ENCODE data around the gene SAP30BP.

DNA sequence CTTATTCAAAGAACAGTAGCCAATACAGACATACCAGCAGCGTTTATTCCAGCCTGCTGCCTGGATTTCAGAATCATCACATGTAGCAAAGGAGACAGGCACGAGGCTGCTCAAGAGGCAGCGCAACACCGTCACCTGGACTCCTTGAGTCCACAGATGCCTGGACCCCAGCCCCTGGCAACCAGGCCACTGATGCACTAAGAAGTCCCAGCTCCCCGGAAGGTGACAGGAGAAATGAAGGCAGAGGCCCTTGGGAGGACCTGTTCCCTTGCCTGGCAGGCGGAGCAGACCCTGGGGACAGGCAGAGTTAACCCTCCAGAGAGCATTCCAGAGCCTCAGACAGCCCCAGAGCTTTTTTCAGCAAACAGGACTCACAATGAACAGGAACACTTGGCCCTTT, 17.5 kb upstream of the SAP30BP start:
- TF ChIP-seq EZH2phosphoT487 (IDR thresholded peaks at IDR 0.05; ENCODE audit: borderline replicate concordance) (no peak), CTCF (IDR thresholded peaks at IDR 0.05 in 2 of 3, conservative IDR thresholded peaks at IDR 0.05 in 1 of 3; ENCODE audit: borderline replicate concordance in 1 of 3, insufficient read depth in 1 of 3, low read depth in 2 of 3, low read length in 2 of 3) (no peak), EZH2 (IDR thresholded peaks at IDR 0.05) (no peak), POLR2A (IDR thresholded peaks at IDR 0.05; ENCODE audit: borderline replicate concordance, extremely low read depth, insufficient read depth, insufficient read length) (no peak), EGR1 (IDR thresholded peaks at IDR 0.05; ENCODE audit: low read depth) (no peak), POLR2AphosphoS5 (IDR thresholded peaks at IDR 0.05; ENCODE audit: low read depth, low read length) (no peak), YY1 (IDR thresholded peaks at IDR 0.05; ENCODE audit: extremely low read depth, insufficient replicate concordance, low read depth, low read length) (no peak), SRF (IDR thresholded peaks at IDR 0.05; ENCODE audit: low read depth) (no peak), REST (IDR thresholded peaks at IDR 0.05; ENCODE audit: low read depth) (no peak)
- TF ChIP-seq, protein P1, sequence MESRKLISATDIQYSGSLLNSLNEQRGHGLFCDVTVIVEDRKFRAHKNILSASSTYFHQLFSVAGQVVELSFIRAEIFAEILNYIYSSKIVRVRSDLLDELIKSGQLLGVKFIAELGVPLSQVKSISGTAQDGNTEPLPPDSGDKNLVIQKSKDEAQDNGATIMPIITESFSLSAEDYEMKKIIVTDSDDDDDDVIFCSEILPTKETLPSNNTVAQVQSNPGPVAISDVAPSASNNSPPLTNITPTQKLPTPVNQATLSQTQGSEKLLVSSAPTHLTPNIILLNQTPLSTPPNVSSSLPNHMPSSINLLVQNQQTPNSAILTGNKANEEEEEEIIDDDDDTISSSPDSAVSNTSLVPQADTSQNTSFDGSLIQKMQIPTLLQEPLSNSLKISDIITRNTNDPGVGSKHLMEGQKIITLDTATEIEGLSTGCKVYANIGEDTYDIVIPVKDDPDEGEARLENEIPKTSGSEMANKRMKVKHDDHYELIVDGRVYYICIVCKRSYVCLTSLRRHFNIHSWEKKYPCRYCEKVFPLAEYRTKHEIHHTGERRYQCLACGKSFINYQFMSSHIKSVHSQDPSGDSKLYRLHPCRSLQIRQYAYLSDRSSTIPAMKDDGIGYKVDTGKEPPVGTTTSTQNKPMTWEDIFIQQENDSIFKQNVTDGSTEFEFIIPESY (IDR thresholded peaks at IDR 0.05; ENCODE audit: extremely low read depth, insufficient replicate concordance, low read length): no peak
